HG02623 (cell line): ENCODE data around the gene SAG.

Experiments used
- ATAC-seq: cut with Tn5 transposase; IDR thresholded peaks from one replicate; pipeline ENCODE4 v1.9.1; 2021; ENCODE audit warnings: moderate library complexity; ENCODE audit not compliant: unreplicated experiment

The SAG gene

GRCh38 chr2:233287871-233288270, 19.7 kb upstream of the SAG start:
- no peak for ATAC-seq

GRCh38 chr2:233288663-233289062, 19.0 kb upstream of the SAG start:
- no peak for ATAC-seq

GRCh38 chr2:233289648-233290047, 18.0 kb upstream of the SAG start:
- no peak for ATAC-seq

GRCh38 chr2:233290051-233290845, 17.4 kb upstream of the SAG start:
- no peak for ATAC-seq

GRCh38 chr2:233295891-233296290, 11.7 kb upstream of the SAG start:
- ATAC-seq = no peak

- no peak for ATAC-seq
Observed at GRCh38 chr2:233297076-233297475, 10.5 kb upstream of the SAG start.

GRCh38 chr2:233300401-233300800, 7.2 kb upstream of the SAG start:
- ATAC-seq = no peak

DNA sequence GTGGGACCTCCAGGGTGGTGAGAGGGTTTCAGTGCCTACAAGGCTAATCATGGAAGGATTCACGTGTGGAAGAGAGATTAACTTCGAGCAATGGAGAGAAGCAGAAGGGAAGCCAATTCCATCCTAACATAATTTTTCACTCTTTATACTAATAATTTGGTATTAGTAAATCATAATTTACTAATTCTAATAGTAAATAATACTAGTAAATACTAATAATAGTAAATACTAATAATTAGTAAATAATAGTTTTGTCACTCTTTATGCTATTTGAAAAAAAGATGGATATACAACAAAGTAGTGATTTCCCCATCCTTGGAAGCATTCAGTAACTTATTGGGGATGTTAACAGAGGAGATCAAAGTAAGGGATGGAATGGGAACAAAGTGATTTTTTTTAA, 6.4 kb upstream of the SAG start:
- ATAC-seq = no peak

DNA sequence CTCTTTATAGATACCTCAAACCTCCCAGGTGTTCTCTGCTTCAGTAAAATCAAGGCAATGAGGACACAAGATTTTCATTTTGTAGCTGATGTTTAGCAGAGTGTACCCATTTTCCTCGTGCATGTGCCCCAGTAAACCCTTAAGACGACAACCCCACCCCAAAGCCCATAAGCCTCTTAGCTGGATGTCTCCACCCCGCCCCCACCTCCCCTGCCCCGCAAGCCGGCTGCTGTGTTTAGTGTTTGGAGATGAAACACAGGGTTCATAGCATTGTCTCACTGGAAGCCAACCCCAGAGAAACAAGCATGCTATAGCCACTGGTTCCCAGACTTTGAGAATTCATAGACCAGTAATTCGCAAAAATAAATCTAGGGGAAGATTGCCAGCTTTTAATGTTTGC, 5.8 kb upstream of the SAG start:
- no peak for ATAC-seq

DNA sequence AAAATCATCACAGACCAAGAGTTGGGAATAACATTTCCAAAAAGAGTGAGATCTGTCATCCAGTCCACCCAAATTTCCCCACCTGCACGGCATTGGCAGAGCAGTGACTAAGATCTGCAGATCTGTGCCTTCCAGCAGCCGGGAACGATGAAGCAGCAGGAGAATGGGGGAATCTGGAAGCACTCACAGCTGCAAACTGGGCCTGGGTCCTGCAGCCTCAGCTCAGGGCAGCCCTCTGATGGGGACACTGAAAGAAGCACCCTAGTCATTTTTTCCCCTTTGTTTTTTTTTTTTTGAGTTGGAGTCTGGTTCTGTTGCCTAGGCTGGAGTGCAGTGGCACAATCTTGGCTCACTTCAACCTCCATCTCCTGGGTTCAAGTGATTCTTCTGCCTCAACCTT, 4.4 kb upstream of the SAG start:
- ATAC-seq = no peak

DNA sequence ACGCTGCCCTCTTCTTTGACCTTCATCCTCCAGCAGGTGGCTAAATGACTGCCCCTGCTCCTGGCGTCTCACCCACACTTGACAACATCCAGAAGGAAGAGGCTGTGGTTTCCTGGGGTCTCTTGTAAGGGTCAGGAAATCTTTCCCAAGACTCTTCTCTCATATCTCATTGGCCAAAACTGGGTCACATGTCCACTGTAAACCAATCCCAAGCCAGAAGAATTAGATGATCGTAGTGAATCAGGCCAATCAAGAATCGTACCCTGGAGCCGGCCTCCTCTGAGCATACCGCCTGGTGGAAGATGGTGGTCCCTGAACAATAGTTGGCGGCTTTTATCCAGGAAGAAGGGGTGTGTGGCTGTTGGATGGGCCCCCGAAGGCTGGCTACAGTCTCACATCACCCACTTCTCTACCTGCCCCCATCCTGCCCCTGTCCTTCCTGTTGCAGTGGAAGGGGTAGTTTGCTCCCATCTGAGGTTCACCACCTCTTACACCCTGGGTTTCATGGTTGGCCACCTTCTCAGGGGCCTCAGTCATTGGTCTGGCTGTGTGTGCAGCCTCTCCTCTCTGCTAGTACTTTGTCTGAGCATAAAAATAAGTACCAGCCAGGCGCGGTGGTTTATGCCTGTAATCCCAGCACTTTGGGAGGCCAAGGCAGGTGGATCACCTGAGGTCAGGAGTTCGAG, 3.8 kb downstream of the SAG start:
- no peak for ATAC-seq

DNA sequence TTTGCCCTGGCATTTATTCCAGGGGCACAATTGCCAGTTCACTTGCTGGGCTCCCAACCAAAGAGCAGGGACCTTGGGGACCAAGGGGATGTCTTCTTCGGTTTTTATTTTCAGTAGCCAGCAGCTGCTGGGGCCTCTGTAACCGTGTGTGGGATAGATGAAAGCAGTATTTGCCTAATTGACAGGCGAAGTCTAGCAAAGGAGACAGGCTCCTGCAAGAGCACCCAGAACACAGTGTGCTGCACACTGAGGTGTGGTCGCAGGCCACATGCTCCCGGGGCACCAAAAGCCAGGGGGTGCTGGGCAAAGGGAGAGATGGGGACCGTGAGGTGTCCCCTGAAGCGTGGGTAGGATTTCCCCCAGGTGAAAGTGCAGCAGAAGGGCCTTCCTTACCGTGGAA, 5.3 kb downstream of the SAG start:
- no peak for ATAC-seq

- no peak for ATAC-seq
Observed at GRCh38 chr2:233314180-233314925, 6.7 kb downstream of the SAG start.

DNA sequence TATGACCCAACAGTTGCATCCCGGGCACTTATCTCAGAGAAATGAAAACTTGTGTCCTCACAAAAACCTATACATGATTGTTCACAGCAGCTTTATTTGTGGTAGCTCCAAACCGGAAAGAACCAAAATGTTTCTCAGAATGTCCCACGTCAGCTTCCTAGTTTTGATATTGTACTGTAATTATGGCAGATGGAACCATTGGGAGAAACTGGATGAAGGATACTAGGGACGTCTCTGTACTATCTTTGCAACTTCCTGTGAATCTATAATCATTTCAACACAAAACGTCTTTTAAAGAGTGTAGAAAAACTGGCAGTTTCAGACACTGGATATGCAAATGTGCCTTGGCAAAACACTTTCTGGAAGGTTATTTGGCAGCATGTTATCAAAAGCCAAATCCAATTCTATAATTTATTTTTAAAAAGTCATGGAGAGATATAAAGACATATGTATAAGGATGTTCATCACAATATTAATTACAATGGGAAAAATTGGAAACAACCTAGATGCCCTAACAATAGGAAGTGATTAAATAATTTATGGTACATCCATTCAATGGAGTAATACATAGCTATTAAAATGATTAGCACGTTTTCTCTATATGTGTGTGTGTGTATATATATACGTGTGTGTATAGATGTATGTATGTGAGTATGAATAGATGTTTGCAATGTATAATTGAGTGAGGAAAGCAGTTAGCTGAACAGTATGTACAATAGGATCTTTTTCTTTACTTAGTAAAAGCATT, 9.8 kb downstream of the SAG start:
- no peak for ATAC-seq

DNA sequence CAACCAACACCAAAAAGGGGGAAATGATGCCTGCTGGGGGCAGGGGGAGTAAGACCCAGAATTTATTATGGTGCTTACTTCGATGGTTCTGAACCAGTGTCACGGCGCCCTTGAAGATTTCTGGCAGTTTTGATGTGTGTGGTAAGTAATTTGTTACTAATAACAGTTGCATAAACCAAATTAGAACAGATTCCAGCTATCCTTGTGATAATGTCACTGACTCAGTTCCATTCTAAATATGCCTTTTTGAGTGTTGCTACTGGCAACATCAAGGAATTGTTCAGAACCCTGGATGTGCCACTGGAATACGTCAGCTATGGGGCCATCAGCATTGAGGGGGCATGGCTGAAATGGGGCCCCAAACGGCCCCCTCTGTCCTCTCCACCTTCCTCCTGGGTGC, 11.6 kb downstream of the SAG start:
- no peak for ATAC-seq

- no peak for ATAC-seq
Observed at GRCh38 chr2:233320470-233320869, 12.9 kb downstream of the SAG start.

DNA sequence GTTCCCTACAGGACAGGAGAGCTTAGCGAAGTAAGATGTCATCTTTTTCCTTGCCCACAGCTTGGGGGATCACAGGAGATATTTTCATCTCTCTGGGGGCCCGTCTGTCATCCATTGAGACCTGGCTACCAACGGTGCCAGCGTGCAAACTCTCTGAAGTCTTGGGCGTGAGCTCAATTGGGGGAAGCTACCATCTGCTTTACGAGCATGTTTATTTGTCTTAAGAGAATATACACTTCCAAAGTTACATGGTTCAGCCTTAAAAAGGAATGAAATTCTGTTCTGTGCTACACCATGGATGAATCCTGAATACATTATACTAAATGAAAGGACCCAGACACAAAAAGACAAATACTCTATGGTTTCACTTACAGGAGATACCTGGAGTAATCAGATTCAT, 13.6 kb downstream of the SAG start:
- ATAC-seq = no peak

- ATAC-seq = no peak
Observed at GRCh38 chr2:233323851-233324250, 16.2 kb downstream of the SAG start.

- ATAC-seq = no peak
Observed at GRCh38 chr2:233325256-233325655, 17.6 kb downstream of the SAG start.

GRCh38 chr2:233325814-233326213, 18.2 kb downstream of the SAG start:
- ATAC-seq = no peak

- ATAC-seq = no peak
Observed at GRCh38 chr2:233326500-233326899, 18.9 kb downstream of the SAG start.
